ENCODE results near the gene GBF1. TPM values are rescaled to one million over a fixed set of nuclear protein-coding genes. Genes with fewer than 3 reads are reported as not detected.

Gene GBF1
- polyA plus RNA-seq, 1 experiment: 31.9 TPM

- Histone ChIP-seq H3K27ac (ENCODE audit: low read depth, low read length) (no peak overlapping the region), H3K4me3 (ENCODE audit: low read depth, low read length) (no peak overlapping the region), H3K9me3 (ENCODE audit: control insufficient read depth, insufficient read depth, low read length) (no peaks in the 10 kb centered on the region; the same call in 1 of the 2 replicates), H3K27me3 (ENCODE audit: control insufficient read depth, insufficient read depth, low read length) (no peaks in the 10 kb centered on the region)
- ChIA-PET CTCF (interaction anchor here (0.6 to 1.2 kb wide), 2 partner anchors 38 to 42 kb away, joined by 3 to 4 read pairs; no protein-coding TSS in a partner anchor), POLR2A (no interaction called here)
- TF ChIP-seq CTCF (IDR thresholded peaks at IDR 0.05; ENCODE audit: low read depth, low read length): no peak
- no peak for DNase-seq (ENCODE audit: low read depth, low spot score)
Measured at GRCh38 chr10:102309236-102309635, 63.9 kb downstream of the GBF1 start.

DNA sequence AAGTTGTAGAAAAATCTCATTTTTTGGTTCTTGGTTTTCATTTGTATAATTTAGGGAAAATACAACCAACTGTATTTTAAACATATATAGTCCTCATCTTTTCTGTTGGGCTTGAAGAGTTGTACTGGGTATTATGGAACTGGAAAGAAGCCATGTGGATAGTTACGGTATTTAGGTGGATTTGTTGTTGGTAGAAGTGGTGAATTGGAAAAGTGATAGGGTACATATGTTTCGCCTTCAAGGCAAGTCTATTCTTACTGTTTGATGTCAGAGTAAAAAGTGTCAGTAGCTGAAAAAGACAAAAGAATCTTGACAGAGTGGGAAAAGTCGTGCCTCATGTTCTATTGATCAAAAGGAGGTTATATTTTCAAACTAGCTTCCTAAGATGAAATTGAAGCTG, 64.6 kb downstream of the GBF1 start:
- H3K27me3 ChIP-seq (ENCODE audit: control insufficient read depth, insufficient read depth, low read length): no peaks in the 10 kb centered on the region
- H3K9me3 ChIP-seq (ENCODE audit: control insufficient read depth, insufficient read depth, low read length): no peaks in the 10 kb centered on the region; the same call in 1 of the 2 replicates
- ChIA-PET CTCF (interaction anchor here (1.0 to 1.2 kb wide), 2 partner anchors 42 to 80 kb away, joined by 3 to 4 read pairs; no protein-coding TSS in a partner anchor), POLR2A (no interaction called here)
- no peak overlapping the region for H3K4me3 ChIP-seq (ENCODE audit: low read depth, low read length)
- DNase-seq (ENCODE audit: low read depth, low spot score): no peak
- no peak overlapping the region for H3K27ac ChIP-seq (ENCODE audit: low read depth, low read length)
- TF ChIP-seq CTCF (IDR thresholded peaks at IDR 0.05; ENCODE audit: low read depth, low read length): no peak

- H3K4me3 ChIP-seq (ENCODE audit: low read depth, low read length): no peak overlapping the region
- CTCF ChIA-PET: interaction anchor here (1.0 kb wide), 1 partner anchor 81 kb away, joined by 3 read pairs; no protein-coding TSS in a partner anchor
- POLR2A ChIA-PET: no interaction called here
- no peak for DNase-seq (ENCODE audit: low read depth, low spot score)
- H3K9me3 ChIP-seq (ENCODE audit: control insufficient read depth, insufficient read depth, low read length): no peaks in the 10 kb centered on the region; the same call in 1 of the 2 replicates
- no peak for TF ChIP-seq CTCF (IDR thresholded peaks at IDR 0.05; ENCODE audit: low read depth, low read length)
- H3K27me3 ChIP-seq (ENCODE audit: control insufficient read depth, insufficient read depth, low read length): no peaks in the 10 kb centered on the region
- H3K27ac ChIP-seq (ENCODE audit: low read depth, low read length): peak overlapping the region; percentile 57
Measured at GRCh38 chr10:102310361-102311024, 65.2 kb downstream of the GBF1 start.

- Histone ChIP-seq H3K27ac (ENCODE audit: low read depth, low read length) (peak overlapping the region; percentile 57), H3K9me3 (ENCODE audit: control insufficient read depth, insufficient read depth, low read length) (no peaks in the 10 kb centered on the region; the same call in 1 of the 2 replicates), H3K4me3 (ENCODE audit: low read depth, low read length) (no peak overlapping the region), H3K27me3 (ENCODE audit: control insufficient read depth, insufficient read depth, low read length) (no peaks in the 10 kb centered on the region)
- TF ChIP-seq CTCF (IDR thresholded peaks at IDR 0.05; ENCODE audit: low read depth, low read length): no peak
- ChIA-PET CTCF (interaction anchor here (1.0 kb wide), 1 partner anchor 81 kb away, joined by 3 read pairs; no protein-coding TSS in a partner anchor), POLR2A (no interaction called here)
- DNase-seq (ENCODE audit: low read depth, low spot score): no peak
Measured at GRCh38 chr10:102311025-102311420, 65.7 kb downstream of the GBF1 start.

GRCh38 chr10:102312683-102313082, 67.4 kb downstream of the GBF1 start:
- ChIA-PET POLR2A (interaction anchor here (0.6 to 1.5 kb wide), 3 partner anchors 13 to 21 kb away, joined by 3 to 5 read pairs (median 5); no protein-coding TSS in a partner anchor), CTCF (interaction anchor here (1.2 to 2.0 kb wide), 4 partner anchors 34 to 82 kb away, joined by 3 to 7 read pairs (median 4); no protein-coding TSS in a partner anchor)
- H3K9me3 ChIP-seq (ENCODE audit: control insufficient read depth, insufficient read depth, low read length): no peaks in the 10 kb centered on the region
- TF ChIP-seq CTCF (IDR thresholded peaks at IDR 0.05; ENCODE audit: low read depth, low read length): no peak
- no peak overlapping the region for H3K4me3 ChIP-seq (ENCODE audit: low read depth, low read length)
- no peak for DNase-seq (ENCODE audit: low read depth, low spot score)
- no peaks in the 10 kb centered on the region for H3K27me3 ChIP-seq (ENCODE audit: control insufficient read depth, insufficient read depth, low read length)
- no peak overlapping the region for H3K27ac ChIP-seq (ENCODE audit: low read depth, low read length)
